ENCODE measurements around the gene PTPRK.

DNA sequence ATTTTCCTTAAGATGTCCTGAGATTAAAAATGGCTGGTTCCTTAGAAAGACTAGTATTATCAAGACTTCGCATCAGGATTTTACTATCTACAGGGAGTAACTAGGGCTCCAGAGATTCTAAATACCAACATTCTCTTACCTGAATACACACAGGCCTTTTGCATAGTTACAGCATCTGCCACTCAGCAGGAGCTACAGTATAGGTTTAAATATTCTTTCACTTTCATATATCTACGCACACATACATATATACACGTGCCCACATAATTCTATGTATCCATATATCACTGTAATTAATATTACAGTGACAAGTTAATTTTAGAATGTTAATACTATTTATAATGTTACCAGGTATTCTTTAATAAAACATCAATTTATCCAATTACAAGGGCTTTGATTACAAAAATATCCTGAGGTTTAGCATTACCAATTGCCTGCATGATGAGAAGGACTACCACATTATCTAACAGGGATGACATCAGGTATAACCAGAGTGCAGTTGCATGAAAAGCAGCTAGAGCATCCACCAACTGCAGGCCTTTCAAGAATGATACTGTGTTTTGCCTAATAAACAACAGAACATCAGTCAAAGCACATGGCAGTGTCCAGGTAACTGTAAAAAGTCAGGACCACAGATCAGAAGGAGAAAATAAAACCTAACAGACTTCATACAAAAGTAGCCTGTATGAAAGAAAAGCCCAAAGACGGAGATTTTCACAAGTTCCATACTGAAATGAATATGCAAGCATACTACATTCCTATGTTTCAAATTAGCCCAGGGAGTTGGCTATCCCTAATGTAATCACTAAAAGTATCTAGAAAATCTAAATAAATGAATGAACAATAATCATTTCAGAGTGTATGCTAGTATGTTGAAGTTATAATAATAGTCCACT, 268.7 kb downstream of the PTPRK start:
- TF ChIP-seq, protein P1, sequence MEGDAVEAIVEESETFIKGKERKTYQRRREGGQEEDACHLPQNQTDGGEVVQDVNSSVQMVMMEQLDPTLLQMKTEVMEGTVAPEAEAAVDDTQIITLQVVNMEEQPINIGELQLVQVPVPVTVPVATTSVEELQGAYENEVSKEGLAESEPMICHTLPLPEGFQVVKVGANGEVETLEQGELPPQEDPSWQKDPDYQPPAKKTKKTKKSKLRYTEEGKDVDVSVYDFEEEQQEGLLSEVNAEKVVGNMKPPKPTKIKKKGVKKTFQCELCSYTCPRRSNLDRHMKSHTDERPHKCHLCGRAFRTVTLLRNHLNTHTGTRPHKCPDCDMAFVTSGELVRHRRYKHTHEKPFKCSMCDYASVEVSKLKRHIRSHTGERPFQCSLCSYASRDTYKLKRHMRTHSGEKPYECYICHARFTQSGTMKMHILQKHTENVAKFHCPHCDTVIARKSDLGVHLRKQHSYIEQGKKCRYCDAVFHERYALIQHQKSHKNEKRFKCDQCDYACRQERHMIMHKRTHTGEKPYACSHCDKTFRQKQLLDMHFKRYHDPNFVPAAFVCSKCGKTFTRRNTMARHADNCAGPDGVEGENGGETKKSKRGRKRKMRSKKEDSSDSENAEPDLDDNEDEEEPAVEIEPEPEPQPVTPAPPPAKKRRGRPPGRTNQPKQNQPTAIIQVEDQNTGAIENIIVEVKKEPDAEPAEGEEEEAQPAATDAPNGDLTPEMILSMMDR (conservative IDR thresholded peaks at IDR 0.05 in 1 of 2, IDR thresholded peaks at IDR 0.05 in 1 of 2; ENCODE audit: low read depth in 1 of 2, low read length in 2 of 2) = no peak
- TF ChIP-seq EZH2 (IDR thresholded peaks at IDR 0.05; ENCODE audit: low read length, missing control alignments) = no peak

All from fibroblast of lung (primary cell).